ENCODE data around the gene MFRP.

MFRP gene

GRCh38 chr11:119356349-119357031 lies 10.0 kb upstream of the MFRP start:
- peak; percentile 32 for DNase-seq

GRCh38 chr11:119355091-119355843 lies 8.8 kb upstream of the MFRP start:
- no peak for DNase-seq

- no peak for DNase-seq
Observed at GRCh38 chr11:119352857-119353260, 6.4 kb upstream of the MFRP start.

- no peak for DNase-seq
Observed at GRCh38 chr11:119351232-119351631, 4.7 kb upstream of the MFRP start.

GRCh38 chr11:119350302-119350701 lies 3.8 kb upstream of the MFRP start:
- DNase-seq, result no peak

GRCh38 chr11:119347940-119348605 lies 1.6 kb upstream of the MFRP start:
- DNase-seq, result no peak

GRCh38 chr11:119347242-119347641 lies 737 bp upstream of the MFRP start:
- DNase-seq, result no peak

GRCh38 chr11:119345685-119346084 lies 820 bp downstream of the MFRP start:
- no peak for DNase-seq

GRCh38 chr11:119344291-119345010 lies 2.1 kb downstream of the MFRP start:
- no peak for DNase-seq

- DNase-seq, result no peak
Observed at GRCh38 chr11:119343726-119344125, 2.8 kb downstream of the MFRP start.

GRCh38 chr11:119342362-119343130 lies 4.0 kb downstream of the MFRP start:
- no peak for DNase-seq

- no peak for DNase-seq
Observed at GRCh38 chr11:119342023-119342300, 4.5 kb downstream of the MFRP start.

GRCh38 chr11:119341222-119342022 lies 5.1 kb downstream of the MFRP start:
- no peak for DNase-seq

GRCh38 chr11:119340335-119341221 lies 5.9 kb downstream of the MFRP start, which contains the start of gene C1QTNF5:
Gene C1QTNF5, minus strand, starts transcription at chr11:119340883. Its CDS starts 486 bp downstream, at chr11:119340397.
- DNase-seq, result no peak

- no peak for DNase-seq
Observed at GRCh38 chr11:119339589-119340334, 6.7 kb downstream of the MFRP start.

GRCh38 chr11:119338965-119339588 lies 7.4 kb downstream of the MFRP start:
- DNase-seq, result no peak

- DNase-seq, result peak; percentile 59
Observed at GRCh38 chr11:119338318-119338890, 8.1 kb downstream of the MFRP start.

- no peak for DNase-seq
Observed at GRCh38 chr11:119337581-119338317, 8.8 kb downstream of the MFRP start.

Data from GF-D8 (cell line).